ENCODE results near the gene OR8D2.
A peak's percentile ranks its signal among the peaks of the same experiment; 100 is the strongest.

Gene OR8D2

GRCh38 chr11:124340142-124340447 is 20.1 kb upstream of the OR8D2 start:
- Histone ChIP-seq H2AK5ac (ENCODE audit: low read length, severe bottlenecking) (no peak overlapping the region), H3K4me1 (ENCODE audit: control insufficient read depth, insufficient read depth, low read depth, low read length) (no peaks in the 10 kb centered on the region), H3K9ac (ENCODE audit: low read length) (no peak overlapping the region), H3K79me1 (replicated peaks; ENCODE audit: low read length, poor library complexity, severe bottlenecking) (no peaks in the 10 kb centered on the region), H2BK5ac (ENCODE audit: low read depth, low read length, poor library complexity, severe bottlenecking) (no peak overlapping the region), H3K4me2 (ENCODE audit: low read length, poor library complexity, severe bottlenecking) (no peak overlapping the region), H2BK12ac (ENCODE audit: low read length in 2 of 2) (no peak overlapping the region), H3K4me3 (ENCODE audit: insufficient read depth in 1 of 2, low read depth in 1 of 2, low read length in 2 of 2) (no peak overlapping the region), H3K18ac (ENCODE audit: low read depth in 1 of 2, low read length in 2 of 2) (no peak overlapping the region), H2BK120ac (ENCODE audit: low read depth, low read length) (no peak overlapping the region), H3K36me3 (ENCODE audit: control insufficient read depth in 1 of 2, insufficient read depth in 2 of 2, low read depth in 1 of 2, low read length in 2 of 2) (no peaks in the 10 kb centered on the region), H2AFZ (ENCODE audit: low read depth, low read length) (no peak overlapping the region), H3K23ac (ENCODE audit: low read length in 2 of 2) (no peak overlapping the region), H4K91ac (ENCODE audit: low read length) (no peak overlapping the region), H4K8ac (ENCODE audit: low read length) (no peak overlapping the region), H3K27me3 (ENCODE audit: control insufficient read depth in 1 of 2, insufficient read depth in 1 of 2, low read length in 2 of 2) (no peaks in the 10 kb centered on the region), H3K14ac (ENCODE audit: low read length in 2 of 2) (no peak overlapping the region), H3K9me3 (ENCODE audit: control insufficient read depth, low read length) (peaks cover 2% of the 10 kb centered on the region), H3K4ac (ENCODE audit: low read depth in 1 of 2, low read length in 2 of 2) (no peak overlapping the region), H2BK15ac (ENCODE audit: low read depth, poor library complexity, severe bottlenecking) (no peak overlapping the region), H3K27ac (ENCODE audit: low read length, poor library complexity, severe bottlenecking) (no peak overlapping the region)
- no peak for DNase-seq
- WGBS: 83% methylated on average over 2 of the region's 2 CpGs

DNA sequence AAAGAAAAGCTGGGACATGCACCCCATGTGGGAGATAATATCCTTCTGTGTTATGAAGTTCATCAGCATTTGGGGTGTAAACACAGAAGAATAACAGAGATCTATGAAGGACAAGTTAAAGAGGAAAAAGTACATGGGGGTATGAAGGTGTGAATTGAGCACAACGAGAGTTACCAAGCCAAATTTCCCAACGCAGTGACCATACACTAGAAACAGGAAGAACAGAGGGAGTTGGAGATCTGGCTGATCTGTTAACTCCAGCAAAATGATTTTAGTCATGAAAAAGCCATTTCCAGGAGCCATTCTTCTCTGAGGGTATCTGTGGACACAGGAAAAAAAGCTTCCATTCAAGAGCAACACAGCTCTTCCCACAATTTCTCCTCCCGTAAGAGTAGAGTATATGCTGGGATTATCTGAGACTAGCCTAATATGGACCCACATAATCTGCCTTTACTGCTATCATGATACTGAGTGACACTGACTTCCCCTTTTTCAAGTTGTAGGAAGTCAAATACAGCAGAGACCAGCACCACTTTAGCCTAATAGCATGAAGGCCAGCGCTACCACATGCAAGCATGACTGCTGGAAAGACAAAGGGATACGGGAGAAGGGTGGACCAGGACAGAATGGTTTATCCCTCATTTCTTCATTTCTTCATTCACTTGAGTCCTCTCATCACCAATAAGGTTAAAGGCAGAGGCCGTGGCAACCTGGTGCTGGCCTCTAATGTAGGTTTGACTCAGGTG is 19.6 kb upstream of the OR8D2 start:
- no peak overlapping the region for H3K4ac ChIP-seq (ENCODE audit: low read depth in 1 of 2, low read length in 2 of 2)
- no peak overlapping the region for H4K8ac ChIP-seq (ENCODE audit: low read length)
- H2AK5ac ChIP-seq (ENCODE audit: low read length, severe bottlenecking): no peak overlapping the region
- H2AFZ ChIP-seq (ENCODE audit: low read depth, low read length): no peak overlapping the region
- H4K91ac ChIP-seq (ENCODE audit: low read length): no peak overlapping the region
- H3K27me3 ChIP-seq (ENCODE audit: control insufficient read depth in 1 of 2, insufficient read depth in 1 of 2, low read length in 2 of 2): no peaks in the 10 kb centered on the region
- no peak for DNase-seq
- no peak overlapping the region for H2BK12ac ChIP-seq (ENCODE audit: low read length in 2 of 2)
- no peak overlapping the region for H3K4me3 ChIP-seq (ENCODE audit: insufficient read depth in 1 of 2, low read depth in 1 of 2, low read length in 2 of 2)
- H3K27ac ChIP-seq (ENCODE audit: low read length, poor library complexity, severe bottlenecking): no peak overlapping the region
- no peak overlapping the region for H2BK15ac ChIP-seq (ENCODE audit: low read depth, poor library complexity, severe bottlenecking)
- no peak overlapping the region for H2BK5ac ChIP-seq (ENCODE audit: low read depth, low read length, poor library complexity, severe bottlenecking)
- no peaks in the 10 kb centered on the region for H3K4me1 ChIP-seq (ENCODE audit: control insufficient read depth, insufficient read depth, low read depth, low read length)
- no peak overlapping the region for H3K14ac ChIP-seq (ENCODE audit: low read length in 2 of 2)
- H3K9ac ChIP-seq (ENCODE audit: low read length): no peak overlapping the region
- H3K23ac ChIP-seq (ENCODE audit: low read length in 2 of 2): no peak overlapping the region
- no peaks in the 10 kb centered on the region for H3K36me3 ChIP-seq (ENCODE audit: control insufficient read depth in 1 of 2, insufficient read depth in 2 of 2, low read depth in 1 of 2, low read length in 2 of 2)
- H3K9me3 ChIP-seq (ENCODE audit: control insufficient read depth, low read length): peaks cover 2% of the 10 kb centered on the region
- H3K18ac ChIP-seq (ENCODE audit: low read depth in 1 of 2, low read length in 2 of 2): no peak overlapping the region
- H2BK120ac ChIP-seq (ENCODE audit: low read depth, low read length): no peak overlapping the region
- H3K79me1 ChIP-seq (replicated peaks; ENCODE audit: low read length, poor library complexity, severe bottlenecking): no peaks in the 10 kb centered on the region
- WGBS: 80% methylated on average over 4 of the region's 6 CpGs
- H3K4me2 ChIP-seq (ENCODE audit: low read length, poor library complexity, severe bottlenecking): no peak overlapping the region

GRCh38 chr11:124331873-124332272 is 11.9 kb upstream of the OR8D2 start:
- Histone ChIP-seq H3K14ac (ENCODE audit: low read length in 2 of 2) (no peak overlapping the region), H2BK15ac (ENCODE audit: low read depth, poor library complexity, severe bottlenecking) (no peak overlapping the region), H3K4me2 (ENCODE audit: low read length, poor library complexity, severe bottlenecking) (no peak overlapping the region), H3K4me3 (ENCODE audit: insufficient read depth in 1 of 2, low read depth in 1 of 2, low read length in 2 of 2) (no peak overlapping the region), H3K4me1 (ENCODE audit: control insufficient read depth, insufficient read depth, low read depth, low read length) (no peaks in the 10 kb centered on the region), H3K23ac (ENCODE audit: low read length in 2 of 2) (no peak overlapping the region), H3K27me3 (ENCODE audit: control insufficient read depth in 1 of 2, insufficient read depth in 1 of 2, low read length in 2 of 2) (peaks cover 0 to 17% of the 10 kb centered on the region in 2 experiments), H4K91ac (ENCODE audit: low read length) (no peak overlapping the region), H3K27ac (ENCODE audit: low read length, poor library complexity, severe bottlenecking) (no peak overlapping the region), H3K79me1 (replicated peaks; ENCODE audit: low read length, poor library complexity, severe bottlenecking) (no peaks in the 10 kb centered on the region), H2BK5ac (ENCODE audit: low read depth, low read length, poor library complexity, severe bottlenecking) (no peak overlapping the region), H2AK5ac (ENCODE audit: low read length, severe bottlenecking) (no peak overlapping the region), H2BK120ac (ENCODE audit: low read depth, low read length) (no peak overlapping the region), H3K9ac (ENCODE audit: low read length) (no peak overlapping the region), H3K9me3 (ENCODE audit: control insufficient read depth, low read length) (no peaks in the 10 kb centered on the region), H3K36me3 (ENCODE audit: control insufficient read depth in 1 of 2, insufficient read depth in 2 of 2, low read depth in 1 of 2, low read length in 2 of 2) (no peaks in the 10 kb centered on the region), H3K4ac (ENCODE audit: low read depth in 1 of 2, low read length in 2 of 2) (no peak overlapping the region), H4K8ac (ENCODE audit: low read length) (no peak overlapping the region), H3K18ac (ENCODE audit: low read depth in 1 of 2, low read length in 2 of 2) (no peak overlapping the region), H2AFZ (ENCODE audit: low read depth, low read length) (no peak overlapping the region), H2BK12ac (ENCODE audit: low read length in 2 of 2) (no peak overlapping the region)
- WGBS: 80% methylated on average over 1 of the region's 3 CpGs
- DNase-seq: no peak

DNA sequence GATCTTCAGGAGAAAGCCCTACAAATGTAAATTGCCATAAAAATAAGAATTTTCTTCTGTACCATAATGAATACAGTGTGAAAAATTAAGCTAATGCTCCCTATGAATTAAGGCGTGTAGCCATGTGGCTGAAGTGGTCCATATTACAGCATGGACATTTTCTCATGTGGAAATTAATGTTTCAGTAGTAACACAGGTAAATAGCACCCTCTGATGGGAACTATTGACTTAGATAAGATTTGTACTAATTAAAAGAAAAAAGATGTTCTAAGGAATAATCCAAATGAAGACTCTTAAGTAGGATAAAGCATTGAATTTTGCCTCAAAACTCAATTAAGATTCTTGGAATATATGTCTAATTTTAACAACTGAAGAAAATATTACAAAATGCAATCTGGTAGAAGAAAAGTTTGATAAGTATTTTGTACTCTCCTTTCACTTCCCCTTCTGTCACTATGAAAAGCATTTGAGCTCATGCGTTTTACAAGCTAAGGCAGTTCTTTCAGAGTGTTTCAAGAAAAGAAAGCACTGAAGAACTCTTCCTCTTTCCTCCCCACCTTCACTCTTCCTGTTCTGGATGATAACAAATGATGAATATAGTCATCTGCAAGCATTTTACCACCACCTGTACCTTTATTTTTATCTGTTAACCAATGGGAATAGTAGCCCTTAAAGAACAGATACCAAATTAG is 9.9 kb upstream of the OR8D2 start:
- Histone ChIP-seq H3K27me3 (ENCODE audit: control insufficient read depth in 1 of 2, insufficient read depth in 1 of 2, low read length in 2 of 2) (peaks cover 0 to 17% of the 10 kb centered on the region in 2 experiments), H3K4me1 (ENCODE audit: control insufficient read depth, insufficient read depth, low read depth, low read length) (no peaks in the 10 kb centered on the region), H3K9ac (ENCODE audit: low read length) (no peak overlapping the region), H3K23ac (ENCODE audit: low read length in 2 of 2) (no peak overlapping the region), H3K4ac (ENCODE audit: low read depth in 1 of 2, low read length in 2 of 2) (no peak overlapping the region), H3K79me1 (replicated peaks; ENCODE audit: low read length, poor library complexity, severe bottlenecking) (no peaks in the 10 kb centered on the region), H3K4me2 (ENCODE audit: low read length, poor library complexity, severe bottlenecking) (no peak overlapping the region), H2AFZ (ENCODE audit: low read depth, low read length) (no peak overlapping the region), H3K27ac (ENCODE audit: low read length, poor library complexity, severe bottlenecking) (no peak overlapping the region), H2AK5ac (ENCODE audit: low read length, severe bottlenecking) (no peak overlapping the region), H3K4me3 (ENCODE audit: insufficient read depth in 1 of 2, low read depth in 1 of 2, low read length in 2 of 2) (no peak overlapping the region), H2BK5ac (ENCODE audit: low read depth, low read length, poor library complexity, severe bottlenecking) (no peak overlapping the region), H2BK15ac (ENCODE audit: low read depth, poor library complexity, severe bottlenecking) (no peak overlapping the region), H2BK120ac (ENCODE audit: low read depth, low read length) (no peak overlapping the region), H4K91ac (ENCODE audit: low read length) (no peak overlapping the region), H3K18ac (ENCODE audit: low read depth in 1 of 2, low read length in 2 of 2) (no peak overlapping the region), H2BK12ac (ENCODE audit: low read length in 2 of 2) (no peak overlapping the region), H3K14ac (ENCODE audit: low read length in 2 of 2) (no peak overlapping the region), H3K36me3 (ENCODE audit: control insufficient read depth in 1 of 2, insufficient read depth in 2 of 2, low read depth in 1 of 2, low read length in 2 of 2) (no peaks in the 10 kb centered on the region), H3K9me3 (ENCODE audit: control insufficient read depth, low read length) (no peaks in the 10 kb centered on the region), H4K8ac (ENCODE audit: low read length) (no peak overlapping the region)
- peak; percentile 28 for DNase-seq
- WGBS: 88% methylated on average over 2 of the region's 2 CpGs

All from mesenchymal stem cell (in vitro differentiated cells and primary cell).